HepG2 (cell line): ENCODE measurements around the gene CPE. TPM values are rescaled to one million over a fixed set of nuclear protein-coding genes. Genes with fewer than 3 reads are reported as not detected.

Source experiments
- ATAC-seq: fragments of 200-7000 bp; cut with Tn5 transposase; 3 replicates; pipeline ENCODE4 v1.9.1; 2020; ENCODE audit warnings: mild to moderate bottlenecking, moderate library complexity
- BruUV-seq: library from RNA; stranded (reverse); fragments of 400-500 nt; replicated peaks from 2 replicates; lab custom pipeline; 2021; lab: Mats Ljungman, UMichigan
- CTCF ChIA-PET: fragments of 300-600 bp; formaldehyde crosslinking; extraction: SDS; loops from one replicate; lab custom pipeline; 2021; ENCODE audit warnings: low total read pairs, inconsistent platforms, low intra/inter-chr PET ratio; lab: Yijun Ruan, JAX
- POLR2A ChIA-PET: fragments of 350-600 bp; sonication (Branson Sonifier 250); formaldehyde crosslinking; loops from one replicate; lab custom pipeline; 2020; ENCODE audit warnings: antibody characterized with exemption, inconsistent platforms; lab: Yijun Ruan, JAX
- DNase-seq: peaks from one replicate; pipeline ENCODE4 v3.0.0-alpha.2; 2015; ENCODE audit warnings: low spot score
- FAIRE-seq: peaks from 3 replicates; lab custom pipeline; 2011; peaks lifted over from hg19 to GRCh38; lab: Jason Lieb, UNC
- H2AFZ ChIP-seq: one replicate; pipeline ENCODE4 v1.6.1; 2011; ENCODE audit warnings: low read length, inconsistent platforms
- H3K27ac ChIP-seq: fragments of 300-600 bp; 3 replicates; pipeline ENCODE4 v1.8.0; 2011; ENCODE audit warnings: mixed run types, mild to moderate bottlenecking, mixed read lengths, low read length, inconsistent platforms; ENCODE audit not compliant: insufficient read depth; ENCODE audit errors: extremely low read length
- H3K27me3 ChIP-seq, 2 experiments: fragments of 200-600 bp in 1 of 2; 2 replicates in 1 of 2; 3 replicates in 1 of 2; pipeline versions ENCODE4 v1.6.0 to v1.8.0; 2011; ENCODE audit warnings: low read length in 2 of 2, mild to moderate bottlenecking in 2 of 2, moderate library complexity in 2 of 2, inconsistent platforms in 1 of 2; ENCODE audit not compliant: insufficient read depth in 2 of 2, control insufficient read depth in 1 of 2
- H3K36me3 ChIP-seq, 2 experiments: fragments of 200-600 bp in 1 of 2; replicated peaks in 1 of 2; 2 replicates in 1 of 2; 3 replicates in 1 of 2; pipeline versions ENCODE4 v1.5.1 to v1.8.0; 2011; ENCODE audit warnings: low read length in 2 of 2, inconsistent platforms in 1 of 2; ENCODE audit not compliant: insufficient read depth in 2 of 2, control insufficient read depth in 1 of 2
- H3K4me1 ChIP-seq: 2 replicates; pipeline ENCODE4 v1.5.1; 2012; ENCODE audit warnings: low read length, inconsistent platforms; ENCODE audit not compliant: insufficient read depth
- H3K4me2 ChIP-seq: 2 replicates; pipeline ENCODE4 v1.6.0; 2011; ENCODE audit warnings: low read depth, low read length, inconsistent platforms
- H3K4me3 ChIP-seq, 3 experiments: fragments of 200-600 bp in 1 of 3; sonication (generic), shearing (Covaris generic) in 1 of 3; replicated peaks in 1 of 3; 2 replicates each; pipeline ENCODE4 v1.5.1; 2011 to 2016; ENCODE audit warnings: low read length in 3 of 3, inconsistent platforms in 2 of 3, low read depth in 2 of 3, mild to moderate bottlenecking in 2 of 3, control low read depth in 1 of 3, mixed read lengths in 1 of 3; ENCODE audit not compliant: insufficient read depth in 1 of 3
- H3K79me2 ChIP-seq: one replicate; pipeline ENCODE4 v1.6.1; 2011; ENCODE audit warnings: low read length, inconsistent platforms; ENCODE audit not compliant: insufficient read depth
- H3K9ac ChIP-seq: 2 replicates; pipeline ENCODE4 v1.6.0; 2011; ENCODE audit warnings: mild to moderate bottlenecking, low read depth, low read length, inconsistent platforms; ENCODE audit not compliant: insufficient read depth
- H3K9me3 ChIP-seq: 2 replicates; pipeline ENCODE4 v1.5.1; 2012; ENCODE audit warnings: mild to moderate bottlenecking, low read length
- H4K20me1 ChIP-seq: 2 replicates; pipeline ENCODE4 v1.6.0; 2011; ENCODE audit warnings: inconsistent platforms, mild to moderate bottlenecking, low read length, moderate library complexity; ENCODE audit not compliant: insufficient read depth
- IRX3 ChIP-seq: sonication (generic); formaldehyde crosslinking; IDR thresholded peaks from 2 replicates; pipeline ENCODE4 v1.8.1; 2023; ENCODE audit warnings: mild to moderate bottlenecking, low read depth, missing genetic modification reagents, borderline replicate concordance
- KDM4B ChIP-seq: sonication (generic); formaldehyde crosslinking; IDR thresholded peaks from 2 replicates; pipeline ENCODE4 v1.4.0; 2020; ENCODE audit warnings: missing genetic modification reagents
- SP2 ChIP-seq: sonication (generic); formaldehyde crosslinking; IDR thresholded peaks from 2 replicates; pipeline ENCODE4 v1.5.1; 2020; ENCODE audit warnings: mild to moderate bottlenecking, missing genetic modification reagents
- WIZ ChIP-seq: sonication (generic); formaldehyde crosslinking; IDR thresholded peaks from 2 replicates; pipeline ENCODE4 v1.5.1; 2020; ENCODE audit warnings: mild to moderate bottlenecking, missing genetic modification reagents
- ZNF350 ChIP-seq: sonication (generic); formaldehyde crosslinking; IDR thresholded peaks from 2 replicates; pipeline ENCODE4 v1.4.0; 2020; ENCODE audit warnings: mild to moderate bottlenecking, low read depth, missing genetic modification reagents, borderline replicate concordance
- ZSCAN9 ChIP-seq: IDR thresholded peaks from 2 replicates; pipeline ENCODE4 v1.6.1; 2016; ENCODE audit warnings: borderline replicate concordance
- WGBS: methylation state at CpG from one replicate; pipeline ENCODE4 v1.1.6; 2017; ENCODE audit warnings: low lambda C conversion rate; 5-methylcytosine and 5-hydroxymethylcytosine counted together
- in situ Hi-C: cut with HindIII; loops from 2 replicates; pipeline ENCODE4 v1.10.0; 2017; ENCODE audit warnings: low pct_unique_long_range_greater_than_20kb; ENCODE audit not compliant: extremely low pct_ligation_motif_present
- intact Hi-C: fragments of 100-400 bp; cut with micrococcal nuclease; formaldehyde crosslinking; loops from one replicate; pipeline ENCODE4 v1.10.0; 2022; ENCODE audit not compliant: unreplicated experiment
- polyA plus RNA-seq, 8 experiments: library from polyadenylated mRNA; depleted of rRNA in 3 of 8; stranded (reverse) in 7 of 8; unstranded in 1 of 8; fragments of >200 nt; fragmentation: Illumina TruSeq in 4 of 8; extraction: Trizol in 4 of 8; gene quantifications; 2 replicates each; pipeline versions ENCODE4 v1.2.1 to v1.2.3, GENCODE V29; 2011 to 2016; ENCODE audit warnings: low read depth in 4 of 8, missing spikeins in 1 of 8, mixed read lengths in 1 of 8; ENCODE audit not compliant: insufficient read depth in 1 of 8
- total RNA-seq, 5 experiments: library from RNA; depleted of rRNA; stranded (reverse); fragments of >200 nt; fragmentation: Illumina TruSeq; extraction: Trizol; gene quantifications; 2 replicates each; pipeline ENCODE4 v1.2.3, GENCODE V29; 2016; ENCODE audit warnings: low read depth in 1 of 5
- TF ChIP-seq, protein P1 (sequence below): sonication (generic); formaldehyde crosslinking; IDR thresholded peaks from 2 replicates; pipeline ENCODE4 v1.4.0; 2020; ENCODE audit warnings: missing genetic modification reagents, borderline replicate concordance
- TF ChIP-seq, protein P2 (sequence below): sonication (generic); formaldehyde crosslinking; IDR thresholded peaks from 2 replicates; pipeline ENCODE4 v1.4.0; 2020; ENCODE audit warnings: missing genetic modification reagents, borderline replicate concordance
- TF ChIP-seq, protein P3 (sequence below): sonication (generic); formaldehyde crosslinking; IDR thresholded peaks from 2 replicates; pipeline ENCODE4 v1.5.0; 2020; ENCODE audit warnings: mild to moderate bottlenecking, missing genetic modification reagents

Gene CPE
- total and polyA plus RNA-seq, 2 of the 13 experiments (the other 11 are each of a cell fraction or from before 2014, with no cell fraction given) = 268 to 852 TPM

DNA sequence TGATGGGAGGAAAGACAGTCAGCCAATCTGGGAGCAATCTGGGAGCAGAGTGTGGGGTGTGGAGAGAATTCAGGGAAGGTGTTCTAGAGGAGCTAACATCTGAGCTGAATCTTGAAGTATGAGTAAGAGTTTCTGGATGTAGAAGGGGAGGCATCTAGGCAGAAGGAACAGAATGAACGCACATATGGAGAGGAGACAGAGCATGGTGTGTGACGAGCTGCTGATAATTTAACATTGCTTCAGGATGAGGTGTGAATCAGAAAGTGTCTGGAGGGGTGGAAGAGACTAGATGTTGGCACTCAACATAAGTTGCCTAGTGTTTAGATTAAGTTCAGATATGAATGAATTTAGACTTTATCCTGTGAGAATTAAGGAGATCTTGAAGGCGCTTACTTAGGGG, 58.9 kb downstream of the CPE start:
- DNase-seq (no peak), FAIRE-seq (no peak), ATAC-seq (no peak; the same call in 2 of the 3 replicates)
- BruUV-seq = no TSS peak
- in situ Hi-C loops = no loop called here
- intact Hi-C loops = loop anchor here (10.0 kb wide), 1 partner anchor 1613 kb away; no protein-coding TSS in a partner anchor
- H3K9ac ChIP-seq = no peak overlapping the region
- 0 out of 5 replicates have a peak, but pooled peaks cover 0 to 3% of the 10 kb centered on the region in 2 experiments for H3K36me3 ChIP-seq
- no peaks in the 10 kb centered on the region for H4K20me1 ChIP-seq
- 98% methylated on average over 3 of the region's 3 CpGs for WGBS
- CTCF ChIA-PET = no interaction called here
- H3K79me2 ChIP-seq = peaks cover 4% of the 10 kb centered on the region
- no peak overlapping the region for H2AFZ ChIP-seq
- H3K4me1 ChIP-seq = peaks cover 1% of the 10 kb centered on the region; the same call in 1 of the 2 replicates
- POLR2A ChIA-PET = interaction anchor here (1.6 kb wide), 1 partner anchor 59 kb away, joined by 6 read pairs; the partner anchor contains the start of gene CPE
- no peak overlapping the region for H3K4me2 ChIP-seq
- H3K27me3 ChIP-seq = no peaks in the 10 kb centered on the region
- H3K27ac ChIP-seq = no peak overlapping the region
- H3K4me3 ChIP-seq = no peak overlapping the region
- H3K9me3 ChIP-seq = no peaks in the 10 kb centered on the region
- TF ChIP-seq, protein P1, sequence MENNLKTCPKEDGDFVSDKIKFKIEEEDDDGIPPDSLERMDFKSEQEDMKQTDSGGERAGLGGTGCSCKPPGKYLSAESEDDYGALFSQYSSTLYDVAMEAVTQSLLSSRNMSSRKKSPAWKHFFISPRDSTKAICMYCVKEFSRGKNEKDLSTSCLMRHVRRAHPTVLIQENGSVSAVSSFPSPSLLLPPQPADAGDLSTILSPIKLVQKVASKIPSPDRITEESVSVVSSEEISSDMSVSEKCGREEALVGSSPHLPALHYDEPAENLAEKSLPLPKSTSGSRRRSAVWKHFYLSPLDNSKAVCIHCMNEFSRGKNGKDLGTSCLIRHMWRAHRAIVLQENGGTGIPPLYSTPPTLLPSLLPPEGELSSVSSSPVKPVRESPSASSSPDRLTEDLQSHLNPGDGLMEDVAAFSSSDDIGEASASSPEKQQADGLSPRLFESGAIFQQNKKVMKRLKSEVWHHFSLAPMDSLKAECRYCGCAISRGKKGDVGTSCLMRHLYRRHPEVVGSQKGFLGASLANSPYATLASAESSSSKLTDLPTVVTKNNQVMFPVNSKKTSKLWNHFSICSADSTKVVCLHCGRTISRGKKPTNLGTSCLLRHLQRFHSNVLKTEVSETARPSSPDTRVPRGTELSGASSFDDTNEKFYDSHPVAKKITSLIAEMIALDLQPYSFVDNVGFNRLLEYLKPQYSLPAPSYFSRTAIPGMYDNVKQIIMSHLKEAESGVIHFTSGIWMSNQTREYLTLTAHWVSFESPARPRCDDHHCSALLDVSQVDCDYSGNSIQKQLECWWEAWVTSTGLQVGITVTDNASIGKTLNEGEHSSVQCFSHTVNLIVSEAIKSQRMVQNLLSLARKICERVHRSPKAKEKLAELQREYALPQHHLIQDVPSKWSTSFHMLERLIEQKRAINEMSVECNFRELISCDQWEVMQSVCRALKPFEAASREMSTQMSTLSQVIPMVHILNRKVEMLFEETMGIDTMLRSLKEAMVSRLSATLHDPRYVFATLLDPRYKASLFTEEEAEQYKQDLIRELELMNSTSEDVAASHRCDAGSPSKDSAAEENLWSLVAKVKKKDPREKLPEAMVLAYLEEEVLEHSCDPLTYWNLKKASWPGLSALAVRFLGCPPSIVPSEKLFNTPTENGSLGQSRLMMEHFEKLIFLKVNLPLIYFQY (CRISPR knock-in tag) = no peak
- TF ChIP-seq, protein P2, sequence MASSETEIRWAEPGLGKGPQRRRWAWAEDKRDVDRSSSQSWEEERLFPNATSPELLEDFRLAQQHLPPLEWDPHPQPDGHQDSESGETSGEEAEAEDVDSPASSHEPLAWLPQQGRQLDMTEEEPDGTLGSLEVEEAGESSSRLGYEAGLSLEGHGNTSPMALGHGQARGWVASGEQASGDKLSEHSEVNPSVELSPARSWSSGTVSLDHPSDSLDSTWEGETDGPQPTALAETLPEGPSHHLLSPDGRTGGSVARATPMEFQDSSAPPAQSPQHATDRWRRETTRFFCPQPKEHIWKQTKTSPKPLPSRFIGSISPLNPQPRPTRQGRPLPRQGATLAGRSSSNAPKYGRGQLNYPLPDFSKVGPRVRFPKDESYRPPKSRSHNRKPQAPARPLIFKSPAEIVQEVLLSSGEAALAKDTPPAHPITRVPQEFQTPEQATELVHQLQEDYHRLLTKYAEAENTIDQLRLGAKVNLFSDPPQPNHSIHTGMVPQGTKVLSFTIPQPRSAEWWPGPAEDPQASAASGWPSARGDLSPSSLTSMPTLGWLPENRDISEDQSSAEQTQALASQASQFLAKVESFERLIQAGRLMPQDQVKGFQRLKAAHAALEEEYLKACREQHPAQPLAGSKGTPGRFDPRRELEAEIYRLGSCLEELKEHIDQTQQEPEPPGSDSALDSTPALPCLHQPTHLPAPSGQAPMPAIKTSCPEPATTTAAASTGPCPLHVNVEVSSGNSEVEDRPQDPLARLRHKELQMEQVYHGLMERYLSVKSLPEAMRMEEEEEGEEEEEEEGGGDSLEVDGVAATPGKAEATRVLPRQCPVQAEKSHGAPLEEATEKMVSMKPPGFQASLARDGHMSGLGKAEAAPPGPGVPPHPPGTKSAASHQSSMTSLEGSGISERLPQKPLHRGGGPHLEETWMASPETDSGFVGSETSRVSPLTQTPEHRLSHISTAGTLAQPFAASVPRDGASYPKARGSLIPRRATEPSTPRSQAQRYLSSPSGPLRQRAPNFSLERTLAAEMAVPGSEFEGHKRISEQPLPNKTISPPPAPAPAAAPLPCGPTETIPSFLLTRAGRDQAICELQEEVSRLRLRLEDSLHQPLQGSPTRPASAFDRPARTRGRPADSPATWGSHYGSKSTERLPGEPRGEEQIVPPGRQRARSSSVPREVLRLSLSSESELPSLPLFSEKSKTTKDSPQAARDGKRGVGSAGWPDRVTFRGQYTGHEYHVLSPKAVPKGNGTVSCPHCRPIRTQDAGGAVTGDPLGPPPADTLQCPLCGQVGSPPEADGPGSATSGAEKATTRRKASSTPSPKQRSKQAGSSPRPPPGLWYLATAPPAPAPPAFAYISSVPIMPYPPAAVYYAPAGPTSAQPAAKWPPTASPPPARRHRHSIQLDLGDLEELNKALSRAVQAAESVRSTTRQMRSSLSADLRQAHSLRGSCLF (CRISPR knock-in tag) = no peak
- TF ChIP-seq ZSCAN9 (CRISPR knock-in tag) (no peak), IRX3 (CRISPR knock-in tag) (no peak), ZNF350 (no peak), SP2 (CRISPR knock-in tag) (no peak), KDM4B (CRISPR knock-in tag) (no peak), WIZ (no peak)
- TF ChIP-seq, protein P3, sequence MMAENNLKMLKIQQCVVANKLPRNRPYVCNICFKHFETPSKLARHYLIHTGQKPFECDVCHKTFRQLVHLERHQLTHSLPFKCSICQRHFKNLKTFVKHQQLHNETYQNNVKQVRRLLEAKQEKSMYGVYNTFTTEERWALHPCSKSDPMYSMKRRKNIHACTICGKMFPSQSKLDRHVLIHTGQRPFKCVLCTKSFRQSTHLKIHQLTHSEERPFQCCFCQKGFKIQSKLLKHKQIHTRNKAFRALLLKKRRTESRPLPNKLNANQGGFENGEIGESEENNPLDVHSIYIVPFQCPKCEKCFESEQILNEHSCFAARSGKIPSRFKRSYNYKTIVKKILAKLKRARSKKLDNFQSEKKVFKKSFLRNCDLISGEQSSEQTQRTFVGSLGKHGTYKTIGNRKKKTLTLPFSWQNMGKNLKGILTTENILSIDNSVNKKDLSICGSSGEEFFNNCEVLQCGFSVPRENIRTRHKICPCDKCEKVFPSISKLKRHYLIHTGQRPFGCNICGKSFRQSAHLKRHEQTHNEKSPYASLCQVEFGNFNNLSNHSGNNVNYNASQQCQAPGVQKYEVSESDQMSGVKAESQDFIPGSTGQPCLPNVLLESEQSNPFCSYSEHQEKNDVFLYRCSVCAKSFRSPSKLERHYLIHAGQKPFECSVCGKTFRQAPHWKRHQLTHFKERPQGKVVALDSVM (CRISPR knock-in tag) = no peak
